Testis (tissue), 2 donors: ENCODE results near the gene TPRN.

Source experiments
- CTCF ChIP-seq, 3 experiments: fragments of 450-650 bp in 2 of 3; fragments of 200-600 bp in 1 of 3; sonication (generic) in 1 of 3; IDR thresholded peaks; one replicate each; pipeline ENCODE4 v1.5.1; 2016 to 2019; ENCODE audit warnings: antibody characterized with exemption in 3 of 3, mild to moderate bottlenecking in 2 of 3, moderate library complexity in 1 of 3
- POLR2A ChIP-seq: fragments of 450-650 bp; IDR thresholded peaks from one replicate; pipeline ENCODE4 v1.6.1; 2017; ENCODE audit warnings: antibody characterized with exemption, mild to moderate bottlenecking, moderate library complexity

DNA sequence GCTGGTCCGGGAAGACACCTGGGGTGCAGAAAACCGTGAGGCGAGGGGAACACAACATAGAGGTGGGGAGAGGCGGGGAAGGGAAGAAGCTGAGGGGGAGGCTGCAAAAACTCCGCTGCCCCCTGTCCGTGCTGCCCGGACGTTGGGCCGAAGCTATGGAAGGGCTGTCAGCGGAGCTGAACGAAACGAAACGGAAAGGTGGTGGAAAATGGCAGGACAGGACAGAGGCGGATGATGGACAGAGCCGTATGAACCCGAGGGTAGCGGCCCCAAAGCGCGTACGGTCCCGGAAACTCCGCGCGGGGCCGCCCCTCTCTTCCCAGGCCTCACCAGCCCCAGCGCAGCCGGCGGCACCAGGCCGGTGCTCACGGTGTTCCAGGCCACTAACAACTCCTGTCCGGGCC, 12.5 kb downstream of the TPRN start:
- TF ChIP-seq CTCF (IDR thresholded peaks at IDR 0.05) (no peak), POLR2A (no peak)
